Rectal smooth muscle tissue (tissue), 1 donor: Measurements from ENCODE around the gene CPEB3.
A peak's percentile ranks its signal among the peaks of the same experiment; 100 is the strongest.

Source experiments
- H3K27ac ChIP-seq: one replicate; pipeline ENCODE4 v1.7.0; 2013; ENCODE audit warnings: low read depth, low read length, inconsistent platforms
- H3K27me3 ChIP-seq: one replicate; pipeline ENCODE4 v1.7.0; 2013; ENCODE audit warnings: low read length; ENCODE audit not compliant: control insufficient read depth, insufficient read depth
- H3K36me3 ChIP-seq: one replicate; pipeline ENCODE4 v1.7.0; 2013; ENCODE audit warnings: low read length; ENCODE audit not compliant: control insufficient read depth, insufficient read depth
- H3K4me1 ChIP-seq: one replicate; pipeline ENCODE4 v1.7.0; 2013; ENCODE audit warnings: low read length; ENCODE audit not compliant: control insufficient read depth, insufficient read depth
- H3K4me3 ChIP-seq: one replicate; pipeline ENCODE4 v1.7.0; 2013; ENCODE audit warnings: low read length
- H3K9ac ChIP-seq: one replicate; pipeline ENCODE4 v1.7.0; 2013; ENCODE audit warnings: low read length

CPEB3 gene

DNA sequence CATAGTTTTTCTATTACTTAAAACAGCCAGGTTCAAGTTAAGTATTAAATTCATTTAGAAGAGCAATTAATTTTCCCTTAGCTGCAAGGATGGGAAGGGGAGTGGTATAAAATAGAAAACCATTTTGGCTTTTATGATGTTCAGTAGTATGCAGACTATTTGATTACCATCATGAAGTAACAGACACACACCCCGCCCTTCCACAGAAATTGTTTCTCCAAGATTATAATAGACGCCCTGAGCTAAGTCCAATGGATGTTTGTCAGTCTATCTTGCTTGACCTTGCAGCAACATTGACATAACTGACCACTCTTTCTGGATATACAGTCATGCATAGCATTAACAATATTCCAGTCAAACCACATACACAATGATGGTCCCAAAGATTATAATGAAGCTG is 42.3 kb downstream of the CPEB3 start:
- H3K4me3 ChIP-seq: no peak overlapping the region
- no peaks in the 10 kb centered on the region for H3K4me1 ChIP-seq
- no peaks in the 10 kb centered on the region for H3K36me3 ChIP-seq
- no peak overlapping the region for H3K9ac ChIP-seq
- no peak overlapping the region for H3K27ac ChIP-seq
- no peaks in the 10 kb centered on the region for H3K27me3 ChIP-seq

- no peak overlapping the region for H3K4me3 ChIP-seq
- no peaks in the 10 kb centered on the region for H3K27me3 ChIP-seq
- no peak overlapping the region for H3K27ac ChIP-seq
- H3K9ac ChIP-seq: no peak overlapping the region
- H3K36me3 ChIP-seq: no peaks in the 10 kb centered on the region
- peaks cover 6% of the 10 kb centered on the region for H3K4me1 ChIP-seq
Observed at GRCh38 chr10:92244796-92245195, 46.1 kb downstream of the CPEB3 start.

DNA sequence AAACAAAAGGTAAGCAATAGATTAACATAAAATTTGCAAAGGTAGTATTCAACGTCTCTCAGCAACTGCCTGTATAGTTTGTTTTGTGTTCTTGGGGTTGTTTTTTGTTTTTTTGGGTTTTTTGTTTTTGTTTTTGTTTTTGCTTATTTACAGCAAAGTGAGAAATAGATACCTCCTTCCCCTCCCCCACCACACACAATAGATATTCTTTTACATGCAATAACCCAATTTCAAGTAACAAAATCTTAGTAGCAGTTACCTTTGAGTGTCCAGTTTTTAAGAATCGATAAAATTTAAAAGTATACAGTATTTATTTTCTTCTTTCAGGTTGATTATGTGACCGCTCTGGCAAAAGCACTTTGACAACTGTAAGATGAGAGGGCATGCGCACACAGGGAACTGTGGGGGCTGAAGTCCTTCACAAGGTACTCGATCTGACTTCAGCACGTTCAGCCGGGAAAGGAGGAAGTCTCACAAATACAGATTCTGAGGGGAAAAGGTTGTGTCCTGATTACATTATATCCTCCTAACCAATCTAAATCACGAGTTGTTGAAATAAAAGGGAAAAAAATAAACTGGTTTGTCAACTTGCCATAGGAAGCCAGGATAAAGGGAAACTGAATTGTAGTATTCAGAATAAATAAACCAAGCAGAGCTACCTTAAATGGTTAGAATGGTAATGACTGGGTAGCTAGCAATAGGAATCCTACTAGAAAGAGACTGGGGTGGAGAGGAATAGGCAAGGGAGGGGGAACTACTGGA is 47.8 kb downstream of the CPEB3 start:
- peak overlapping the region; percentile 49 for H3K4me3 ChIP-seq
- H3K27me3 ChIP-seq: no peaks in the 10 kb centered on the region
- no peak overlapping the region for H3K9ac ChIP-seq
- peaks cover 10% of the 10 kb centered on the region for H3K4me1 ChIP-seq
- H3K27ac ChIP-seq: peak overlapping the region; percentile 76
- H3K36me3 ChIP-seq: no peaks in the 10 kb centered on the region

DNA sequence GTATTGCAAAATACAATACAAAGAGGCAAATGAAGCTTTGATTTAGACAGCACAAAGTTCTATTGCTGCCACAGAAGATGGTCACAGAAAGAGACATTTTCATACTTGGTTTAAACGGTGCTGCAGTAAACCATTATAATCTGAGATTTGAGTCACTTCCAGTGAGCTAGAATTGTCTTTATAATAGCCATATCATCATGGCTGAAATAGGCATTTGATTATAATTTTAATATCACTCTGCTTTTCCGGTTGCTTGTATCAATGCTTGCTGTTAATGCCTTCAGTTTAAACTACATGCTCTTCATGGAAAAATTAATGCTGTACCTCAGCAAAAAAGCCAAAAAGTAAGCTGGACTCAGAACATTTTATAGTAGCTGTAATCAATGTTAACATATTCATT is 48.5 kb downstream of the CPEB3 start:
- Histone ChIP-seq H3K4me1 (peaks cover 10% of the 10 kb centered on the region), H3K9ac (no peak overlapping the region), H3K36me3 (no peaks in the 10 kb centered on the region), H3K27me3 (no peaks in the 10 kb centered on the region), H3K4me3 (no peak overlapping the region), H3K27ac (no peak overlapping the region)

DNA sequence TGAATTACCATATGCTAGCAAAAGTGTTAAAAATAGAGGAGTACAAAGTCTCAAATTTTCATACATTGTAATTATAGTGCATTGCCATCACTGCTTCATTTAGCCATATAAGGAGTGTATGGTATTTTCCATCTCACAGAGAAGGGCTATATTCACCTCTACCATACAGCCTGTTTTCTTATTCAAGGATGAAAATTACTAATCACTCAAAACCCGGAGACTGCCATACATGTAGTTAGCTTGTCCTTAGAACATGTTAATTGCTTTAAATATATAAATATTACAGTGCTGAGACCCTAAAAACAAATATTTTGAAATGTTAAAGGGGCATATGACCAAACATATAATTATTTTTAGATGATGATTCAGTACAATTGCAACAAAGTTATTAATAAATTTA is 49.4 kb downstream of the CPEB3 start:
- H3K27ac ChIP-seq: peak overlapping the region; percentile 88
- no peaks in the 10 kb centered on the region for H3K27me3 ChIP-seq
- H3K4me1 ChIP-seq: peaks cover 10% of the 10 kb centered on the region
- no peaks in the 10 kb centered on the region for H3K36me3 ChIP-seq
- peak overlapping the region; percentile 94 for H3K4me3 ChIP-seq
- no peak overlapping the region for H3K9ac ChIP-seq

DNA sequence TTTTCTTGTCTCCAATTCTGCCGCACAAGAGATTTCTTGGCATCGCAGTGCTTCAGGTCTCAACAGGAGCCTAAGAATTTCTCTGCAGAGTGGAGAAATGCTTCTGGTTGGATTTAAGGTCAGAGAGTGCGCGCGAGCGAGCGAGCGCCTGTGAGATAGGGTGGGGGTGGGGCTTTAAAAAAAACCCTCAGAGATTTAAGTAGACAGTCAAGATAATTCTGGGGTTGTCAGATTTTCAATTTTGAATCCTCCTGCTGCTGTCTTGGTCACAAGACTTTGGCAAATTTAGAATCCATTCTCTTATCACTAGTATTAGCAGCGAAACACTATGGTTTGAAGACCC is 49.7 kb downstream of the CPEB3 start:
- Histone ChIP-seq H3K36me3 (no peaks in the 10 kb centered on the region), H3K4me1 (peaks cover 10% of the 10 kb centered on the region), H3K27ac (peak overlapping the region; percentile 88), H3K27me3 (no peaks in the 10 kb centered on the region), H3K9ac (peak overlapping the region; percentile 51), H3K4me3 (peak overlapping the region; percentile 94)

GRCh38 chr10:92240289-92241157 is 50.4 kb downstream of the CPEB3 start:
- no peaks in the 10 kb centered on the region for H3K27me3 ChIP-seq

GRCh38 chr10:92239600-92240288 is 51.1 kb downstream of the CPEB3 start:
- peaks cover 10% of the 10 kb centered on the region for H3K4me1 ChIP-seq
- no peaks in the 10 kb centered on the region for H3K36me3 ChIP-seq
- no peaks in the 10 kb centered on the region for H3K27me3 ChIP-seq
- peak overlapping the region; percentile 88 for H3K27ac ChIP-seq
- H3K4me3 ChIP-seq: peak overlapping the region; percentile 94
- H3K9ac ChIP-seq: peak overlapping the region; percentile 51

More at GRCh38 chr10:92240289-92241157, 50.4 kb downstream of the CPEB3 start:
- H3K9ac ChIP-seq: peak overlapping the region; percentile 51
- peak overlapping the region; percentile 88 for H3K27ac ChIP-seq
- H3K4me1 ChIP-seq: peaks cover 10% of the 10 kb centered on the region
- no peaks in the 10 kb centered on the region for H3K36me3 ChIP-seq
- H3K4me3 ChIP-seq: peak overlapping the region; percentile 94

GRCh38 chr10:92239151-92239599 is 51.7 kb downstream of the CPEB3 start:
- Histone ChIP-seq H3K4me3 (peak overlapping the region; percentile 94), H3K27ac (peak overlapping the region; percentile 88), H3K36me3 (no peaks in the 10 kb centered on the region), H3K9ac (no peak overlapping the region), H3K27me3 (no peaks in the 10 kb centered on the region), H3K4me1 (peaks cover 10% of the 10 kb centered on the region)

DNA sequence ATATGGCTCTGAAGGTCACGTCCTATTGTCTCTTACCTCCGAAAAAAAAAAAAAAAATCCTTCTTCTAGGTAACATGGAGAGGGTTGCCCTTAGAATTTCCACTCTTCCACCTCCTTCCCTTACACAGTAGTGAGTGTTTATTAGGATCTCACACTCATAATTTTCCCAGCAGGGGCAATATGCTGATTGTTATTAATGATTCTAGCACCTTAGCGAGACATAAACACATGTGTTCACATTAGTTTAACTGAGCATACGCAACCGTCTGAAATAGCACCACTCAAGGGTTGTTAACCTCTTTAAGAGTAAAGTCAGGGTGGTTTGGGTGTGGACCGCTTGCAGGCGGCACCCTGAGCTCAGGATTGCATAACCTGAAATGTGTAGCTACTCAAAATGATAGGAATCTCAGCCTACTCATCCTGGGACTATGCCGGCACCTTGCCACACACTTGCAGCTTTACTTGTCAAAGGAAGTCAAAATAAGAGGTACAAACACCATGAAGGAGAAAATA is 52.2 kb downstream of the CPEB3 start:
- no peaks in the 10 kb centered on the region for H3K27me3 ChIP-seq
- no peaks in the 10 kb centered on the region for H3K36me3 ChIP-seq
- H3K9ac ChIP-seq: peak overlapping the region; percentile 8
- peaks cover 10% of the 10 kb centered on the region for H3K4me1 ChIP-seq
- H3K4me3 ChIP-seq: peak overlapping the region; percentile 94
- H3K27ac ChIP-seq: peak overlapping the region; percentile 88

- H3K4me1 ChIP-seq: peaks cover 10% of the 10 kb centered on the region
- H3K9ac ChIP-seq: no peak overlapping the region
- H3K27ac ChIP-seq: no peak overlapping the region
- peak overlapping the region; percentile 94 for H3K4me3 ChIP-seq
- H3K27me3 ChIP-seq: no peaks in the 10 kb centered on the region
- H3K36me3 ChIP-seq: no peaks in the 10 kb centered on the region
Observed at GRCh38 chr10:92238054-92238585, 52.8 kb downstream of the CPEB3 start.

DNA sequence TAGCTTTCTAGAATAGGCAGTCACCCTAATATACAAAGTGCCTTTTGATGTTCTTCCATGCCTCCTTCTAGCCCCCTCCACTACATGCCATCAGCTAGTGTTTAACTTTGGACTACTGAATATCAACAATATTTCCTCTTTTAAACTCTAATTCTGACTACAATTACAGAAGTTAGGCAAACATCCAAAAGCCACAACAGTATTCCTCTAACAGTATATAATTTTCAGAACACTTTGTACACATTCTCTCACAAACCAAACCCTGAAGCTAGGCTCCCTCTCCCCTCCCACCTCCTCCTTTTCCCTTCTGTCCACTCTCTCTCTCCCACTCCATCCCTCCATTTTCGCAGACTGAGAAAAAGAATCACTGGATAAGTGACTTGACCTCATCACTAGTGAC is 59.7 kb downstream of the CPEB3 start:
- no peaks in the 10 kb centered on the region for H3K27me3 ChIP-seq
- no peaks in the 10 kb centered on the region for H3K36me3 ChIP-seq
- H3K4me1 ChIP-seq: peaks cover 2% of the 10 kb centered on the region
- no peak overlapping the region for H3K4me3 ChIP-seq
- H3K27ac ChIP-seq: no peak overlapping the region
- no peak overlapping the region for H3K9ac ChIP-seq
